HG03039 (cell line): ENCODE results near the gene TMIGD1.

Source experiments
- ATAC-seq: cut with Tn5 transposase; IDR thresholded peaks from one replicate; pipeline ENCODE4 v1.9.1; 2021; ENCODE audit warnings: mild to moderate bottlenecking, moderate library complexity; ENCODE audit not compliant: unreplicated experiment

TMIGD1 gene

DNA sequence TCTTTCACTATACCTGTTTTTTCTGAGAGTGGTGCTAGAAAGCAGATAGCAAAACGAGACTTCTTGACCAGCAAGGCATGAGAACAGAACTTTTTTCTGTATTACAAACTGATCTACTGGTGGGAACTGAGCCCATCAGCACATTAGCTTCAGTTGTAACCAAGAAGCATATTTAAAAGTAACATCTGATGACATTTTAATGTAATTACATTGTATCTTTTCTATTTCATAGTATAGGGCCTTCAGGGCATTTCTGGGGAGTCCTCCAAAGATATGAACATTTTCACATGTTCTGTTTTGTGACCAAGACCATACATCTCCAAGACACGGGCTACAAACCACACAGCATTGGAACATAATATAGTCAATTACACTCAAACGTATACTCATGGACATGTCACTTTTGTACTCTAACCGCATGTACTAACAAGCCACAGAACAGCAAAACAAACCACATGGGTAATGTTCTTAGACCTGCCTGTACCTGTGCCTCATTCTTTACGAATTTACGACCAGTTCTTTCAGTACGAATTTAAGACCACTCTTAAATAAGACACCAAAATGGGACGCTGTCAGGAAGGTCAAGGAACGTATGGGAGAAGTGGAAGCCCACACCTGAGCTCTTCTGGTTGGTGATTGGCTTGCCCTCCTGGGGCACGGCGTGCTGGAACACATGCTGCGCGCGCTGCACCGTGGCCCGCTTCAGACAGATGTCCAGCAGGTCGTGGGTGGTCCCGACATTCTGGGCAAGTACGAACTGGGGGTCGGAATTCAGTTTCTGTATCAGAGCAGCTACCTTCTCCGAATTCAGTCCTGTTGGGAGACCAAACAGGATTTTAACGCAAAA lies 42.9 kb downstream of the TMIGD1 start:
- ATAC-seq = no peak

DNA sequence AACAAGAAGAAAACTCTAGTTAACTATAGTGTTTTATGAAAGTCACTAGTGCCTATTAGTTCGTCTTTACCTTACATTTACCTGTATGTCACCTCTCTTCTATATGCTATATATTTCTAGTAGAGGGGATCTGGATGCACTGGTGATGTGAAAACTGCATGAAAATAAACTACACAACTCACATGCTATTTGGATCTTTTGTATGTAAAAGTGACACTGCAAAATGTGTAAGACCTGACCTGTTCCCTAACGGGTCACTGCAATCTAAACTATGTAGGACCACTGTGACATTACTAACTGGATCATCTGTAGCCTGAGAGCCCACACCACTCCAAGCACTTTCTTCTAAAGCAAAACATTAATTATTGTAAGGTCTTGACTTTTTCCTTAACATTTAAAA lies 43.8 kb downstream of the TMIGD1 start:
- no peak for ATAC-seq

DNA sequence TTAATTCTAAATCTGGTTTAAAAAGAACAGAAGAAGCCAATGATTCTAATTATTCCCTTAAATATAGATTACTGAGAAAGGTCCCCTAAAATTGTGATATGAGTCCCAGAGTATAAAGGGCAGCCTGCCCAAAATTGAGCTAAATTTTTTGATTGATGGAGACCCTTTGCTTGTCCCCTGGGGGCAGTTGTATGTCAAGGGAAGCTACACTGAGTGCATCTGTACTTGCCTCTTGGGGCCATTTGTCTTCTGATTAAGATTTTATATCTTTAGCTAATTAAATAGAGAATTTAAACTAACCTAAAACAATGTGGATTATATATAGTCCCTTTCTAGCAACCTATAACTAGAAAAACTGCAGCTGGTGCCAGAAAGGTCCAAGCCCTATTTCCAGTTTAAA lies 54.7 kb downstream of the TMIGD1 start:
- ATAC-seq = no peak

DNA sequence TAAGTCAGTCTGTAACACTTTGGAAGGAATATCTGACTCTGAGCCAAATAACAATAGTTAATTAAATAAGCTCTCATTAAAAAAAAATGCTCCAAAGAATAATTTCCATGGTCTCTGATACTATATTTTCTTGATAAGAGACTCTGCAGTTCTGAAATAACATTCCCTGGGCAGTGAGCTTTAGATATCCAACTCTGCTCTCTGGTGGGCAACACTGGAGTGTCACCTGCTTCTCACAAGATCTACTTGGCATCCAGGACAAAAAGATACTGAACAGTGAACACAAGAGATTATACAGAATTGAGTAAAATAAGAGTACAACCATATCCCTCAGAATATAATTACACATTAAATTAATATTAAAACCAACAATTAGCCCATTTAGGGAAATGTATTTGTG lies 55.8 kb downstream of the TMIGD1 start:
- ATAC-seq = no peak

DNA sequence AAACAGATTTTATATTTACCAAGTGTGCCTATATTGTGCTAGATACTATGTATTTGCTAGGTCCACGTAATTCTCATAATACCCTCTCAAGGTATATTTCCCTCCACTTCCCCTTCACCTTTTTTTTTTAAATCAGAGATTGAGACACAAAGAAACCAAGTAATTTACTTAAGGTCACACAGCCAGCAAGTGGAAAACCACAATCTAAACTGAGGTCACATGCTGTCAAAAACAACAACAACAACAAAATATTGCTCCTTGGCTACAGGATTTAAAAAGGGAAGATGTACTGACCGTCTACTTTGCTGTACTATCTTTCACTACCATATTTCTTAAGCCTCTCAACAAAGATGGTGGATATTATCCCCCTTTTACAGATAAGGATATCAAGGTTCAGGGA lies 57.9 kb downstream of the TMIGD1 start:
- ATAC-seq = no peak

DNA sequence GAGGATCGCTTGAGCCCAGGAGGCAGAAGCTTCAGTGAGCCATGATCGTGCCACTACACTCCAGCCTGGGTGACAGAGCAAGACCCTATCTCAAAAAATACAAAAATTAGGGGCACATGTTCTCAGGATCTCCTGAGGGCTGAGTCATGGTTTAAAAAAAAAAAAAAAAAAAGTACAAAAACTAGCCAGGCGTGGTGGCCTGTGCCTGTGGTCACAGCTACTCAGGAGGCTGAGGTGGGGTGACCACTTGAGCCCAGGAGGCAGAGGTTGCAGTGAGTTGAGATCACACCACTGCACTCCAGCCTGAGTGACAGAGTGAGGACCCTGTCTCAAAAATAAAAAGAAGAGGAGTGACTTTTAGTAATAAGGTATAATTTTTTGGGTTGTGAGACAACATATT lies 59.0 kb downstream of the TMIGD1 start:
- ATAC-seq = no peak

DNA sequence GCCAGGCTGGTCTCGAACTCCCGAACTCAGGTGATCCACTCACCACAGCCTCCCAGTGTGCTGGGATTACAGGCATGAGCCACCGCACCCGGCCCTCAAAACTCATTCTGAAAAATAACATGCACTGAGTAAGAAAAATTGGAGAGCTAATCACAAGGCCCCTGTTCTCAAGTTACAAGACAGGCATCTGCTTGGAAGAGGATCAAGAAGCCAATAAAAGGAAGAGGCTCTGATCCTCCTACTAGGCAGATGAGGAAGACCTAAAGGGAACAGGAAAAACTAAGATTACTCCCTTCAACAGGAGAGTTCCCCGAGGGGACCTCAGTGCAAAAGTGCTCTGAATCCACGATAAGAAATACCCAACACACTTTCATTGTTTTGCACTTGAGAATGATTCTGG lies 60.5 kb downstream of the TMIGD1 start:
- ATAC-seq = no peak

DNA sequence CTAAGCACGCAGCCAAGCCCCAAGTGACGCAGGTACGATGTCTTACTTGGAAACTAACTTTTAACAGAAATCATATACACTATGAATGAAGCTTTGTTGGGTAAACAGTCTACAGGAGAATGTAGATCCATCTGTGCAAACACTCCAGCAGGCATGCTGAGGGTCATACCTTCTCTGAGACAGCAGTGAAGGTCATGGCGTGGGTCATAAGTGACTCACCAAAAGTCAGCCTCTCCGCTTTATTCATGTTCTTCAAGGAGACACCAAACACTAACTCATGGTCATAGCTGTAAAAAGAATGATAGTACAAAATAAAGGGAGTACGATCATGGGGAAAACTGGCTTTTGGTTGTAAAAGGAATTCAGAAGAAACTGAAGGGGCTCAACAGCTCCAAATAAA lies 62.8 kb downstream of the TMIGD1 start:
- no peak for ATAC-seq

DNA sequence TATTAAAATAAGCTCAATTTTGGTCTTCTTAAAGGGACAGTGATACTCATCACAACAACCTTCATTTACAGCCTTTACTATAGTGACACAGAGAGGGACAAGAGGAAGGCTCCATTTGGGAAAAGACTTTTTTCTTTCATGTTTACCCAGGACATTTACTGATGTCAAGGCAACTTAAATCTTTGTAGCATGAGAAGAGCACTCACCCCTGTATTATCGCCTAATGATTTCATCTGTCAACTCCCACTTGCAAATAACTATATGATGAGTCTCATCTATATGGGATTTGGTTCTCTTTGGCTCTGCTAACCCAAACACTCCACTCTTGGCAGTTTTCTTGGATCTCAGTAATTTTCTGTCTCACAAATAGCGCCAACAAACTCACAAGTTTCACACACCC lies 66.2 kb downstream of the TMIGD1 start:
- ATAC-seq = no peak
